GM10248 (cell line): ENCODE measurements around the gene ACTRT1.

ENCODE experiments used
- CTCF ChIA-PET: fragments of 300-600 bp; sonication (Branson Sonifier 250); formaldehyde crosslinking; extraction: SDS; loops from one replicate; lab custom pipeline; 2021; ENCODE audit warnings: antibody characterized with exemption; lab: Yijun Ruan, JAX
- POLR2A ChIA-PET: fragments of 350-650 bp; sonication (Branson Sonifier 250); formaldehyde crosslinking; extraction: SDS; loops from one replicate; lab custom pipeline; 2020; ENCODE audit warnings: antibody characterized with exemption; lab: Yijun Ruan, JAX
- DNase-seq: peaks from one replicate; pipeline ENCODE4 v3.0.0; 2012; ENCODE audit errors: extremely low spot score
- CTCF ChIP-seq: IDR thresholded peaks from 2 replicates; pipeline ENCODE4 v1.5.1; 2012; ENCODE audit warnings: mild to moderate bottlenecking, low read depth; ENCODE audit errors: extremely low read depth, missing control alignments, control extremely low read depth

The ACTRT1 gene

GRCh38 chrX:128020701-128021100 is 31.5 kb downstream of the ACTRT1 start:
- ChIA-PET POLR2A (no interaction called here), CTCF (no interaction called here)
- no peak for DNase-seq
- TF ChIP-seq CTCF, result no peak

DNA sequence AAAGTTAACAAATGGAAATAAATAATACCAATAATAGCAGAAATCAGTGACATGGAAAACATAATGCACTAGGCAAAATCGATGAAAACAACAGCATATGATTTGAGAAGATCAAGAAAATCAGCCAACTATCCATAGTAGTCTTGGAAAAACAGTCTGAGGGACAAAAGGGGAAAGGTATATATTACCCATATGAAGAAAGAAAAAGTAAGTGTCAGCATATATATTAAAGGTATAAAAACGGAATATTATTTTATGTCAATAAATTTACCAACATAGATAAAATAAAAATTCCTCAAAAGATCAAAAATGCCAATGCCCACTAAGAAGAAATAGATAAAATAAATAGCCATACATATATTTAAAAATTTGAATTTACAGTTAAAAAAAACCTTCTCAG is 33.0 kb downstream of the ACTRT1 start:
- TF ChIP-seq CTCF, result no peak
- CTCF ChIA-PET, result no interaction called here
- no peak for DNase-seq
- POLR2A ChIA-PET, result no interaction called here

DNA sequence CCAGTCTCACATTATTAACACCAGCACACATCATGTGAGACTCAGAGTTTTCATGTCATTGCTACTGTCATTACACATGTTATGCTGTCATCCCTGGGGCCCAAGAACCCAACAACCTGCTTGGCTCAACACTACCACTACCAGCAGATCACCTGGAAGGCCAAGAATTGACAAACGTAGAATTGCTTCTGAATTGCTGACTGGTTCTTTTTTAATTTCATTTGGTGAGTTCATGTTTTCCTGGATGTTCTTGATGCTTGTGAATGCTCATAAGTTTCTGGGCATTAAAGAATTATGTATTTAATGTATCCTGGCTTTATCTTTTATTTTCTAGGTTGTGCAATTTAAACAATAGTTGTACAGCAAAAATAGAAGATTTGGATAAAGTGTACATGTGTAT is 40.2 kb downstream of the ACTRT1 start:
- CTCF ChIA-PET, result no interaction called here
- no peak for TF ChIP-seq CTCF
- DNase-seq, result no peak
- POLR2A ChIA-PET, result no interaction called here

DNA sequence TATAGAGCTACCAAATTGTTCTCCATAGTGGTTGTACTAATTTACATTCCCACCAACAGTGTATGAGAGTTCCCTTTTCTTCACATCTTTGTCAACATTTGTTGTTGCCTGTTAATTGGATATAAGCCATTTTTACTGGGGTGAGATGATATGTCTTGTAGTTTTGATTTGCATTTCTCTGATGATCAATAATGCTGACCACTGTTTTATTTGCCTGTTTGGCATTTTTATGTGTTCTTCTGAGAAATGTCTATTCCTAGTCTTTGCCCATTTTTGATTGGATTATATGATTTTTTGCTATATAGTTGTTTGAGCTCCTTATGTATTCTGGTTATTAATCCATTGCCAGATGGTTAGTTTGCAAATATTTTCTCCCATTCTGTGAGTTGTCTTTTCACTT is 44.3 kb downstream of the ACTRT1 start:
- TF ChIP-seq CTCF, result no peak
- DNase-seq, result no peak
- ChIA-PET POLR2A (no interaction called here), CTCF (no interaction called here)
